GM18511 (cell line): Measurements from ENCODE around the gene BUD31.
"Not testable (repeated sequence)": the region's sequence is repeated elsewhere in the genome, so short reads cannot be mapped to it uniquely, and the experiment has no call there.

ENCODE experiments used
- ATAC-seq: cut with Tn5 transposase; IDR thresholded peaks from one replicate; pipeline ENCODE4 v1.9.1; 2021; ENCODE audit warnings: mild to moderate bottlenecking, moderate library complexity; ENCODE audit not compliant: unreplicated experiment

Gene BUD31

GRCh38 chr7:99397297-99397983 is 11.3 kb upstream of the BUD31 start:
- ATAC-seq, result no peak

DNA sequence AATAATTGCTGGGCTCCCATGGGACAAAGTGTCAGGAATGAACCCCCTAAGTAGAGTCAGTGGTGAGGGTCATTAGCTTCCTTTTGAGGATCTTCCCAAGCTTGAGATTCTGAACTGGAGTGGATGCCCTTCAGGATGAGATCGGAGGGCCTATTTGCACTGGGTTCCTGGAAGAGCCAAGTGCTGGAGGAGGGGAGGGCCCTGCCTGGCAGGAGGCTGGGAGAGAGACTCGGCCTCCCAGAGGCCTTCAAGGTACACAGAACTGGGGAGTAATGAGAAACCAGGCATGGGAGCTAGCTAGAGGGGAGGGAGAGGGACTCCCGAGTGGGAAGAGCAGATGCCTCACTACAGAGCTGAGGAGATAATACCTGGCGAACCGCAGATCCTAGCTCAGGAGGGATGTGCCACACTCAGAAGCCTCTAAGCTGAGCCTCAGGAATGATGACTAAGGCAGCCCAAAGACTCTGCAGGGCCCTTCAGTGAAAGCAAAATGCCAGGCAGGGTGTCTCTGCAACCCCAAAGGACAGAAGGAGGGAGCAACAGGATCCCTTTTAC is 9.8 kb upstream of the BUD31 start:
- no peak for ATAC-seq

- ATAC-seq, result no peak
These were observed 9.2 kb upstream of the BUD31 start for GRCh38 chr7:99399597-99399996.

DNA sequence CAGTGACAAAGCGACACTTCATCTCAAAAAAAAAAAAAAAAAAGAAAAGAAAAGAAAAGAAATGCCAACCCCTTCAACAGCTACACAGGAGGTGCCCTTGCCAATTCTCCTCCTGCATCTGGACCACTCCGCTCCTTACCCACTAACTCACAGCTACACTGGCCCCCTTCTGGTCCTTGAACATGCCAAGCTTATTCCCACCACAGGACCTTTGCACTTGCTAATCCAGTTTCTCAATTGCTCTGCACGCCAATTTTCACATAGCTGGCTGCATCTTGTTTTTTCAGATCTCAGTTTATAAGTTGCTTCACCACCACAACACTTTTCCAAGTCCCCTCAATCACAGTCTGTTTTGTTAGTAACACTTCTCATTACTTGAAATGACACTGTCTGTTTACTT is 5.9 kb upstream of the BUD31 start:
- no peak for ATAC-seq

DNA sequence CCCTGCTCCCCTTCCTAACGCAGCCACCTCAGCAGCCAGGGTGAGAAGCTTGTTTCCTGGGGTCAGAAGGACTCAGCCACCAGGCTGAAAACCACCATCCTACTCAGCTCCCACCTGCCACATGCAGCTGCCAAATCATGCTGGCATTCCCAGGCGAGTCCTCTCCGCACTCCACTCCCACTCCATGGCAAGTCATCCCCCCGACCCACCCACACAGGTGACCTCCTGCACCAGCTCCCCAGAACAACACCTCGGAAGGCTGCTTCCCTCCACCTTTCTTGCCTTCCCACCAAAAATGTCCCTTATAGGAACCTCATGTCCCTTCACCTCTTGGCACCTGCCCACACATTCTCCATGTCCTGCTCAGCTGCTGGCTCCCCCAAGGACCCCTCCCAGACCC is 5.0 kb upstream of the BUD31 start:
- no peak for ATAC-seq

DNA sequence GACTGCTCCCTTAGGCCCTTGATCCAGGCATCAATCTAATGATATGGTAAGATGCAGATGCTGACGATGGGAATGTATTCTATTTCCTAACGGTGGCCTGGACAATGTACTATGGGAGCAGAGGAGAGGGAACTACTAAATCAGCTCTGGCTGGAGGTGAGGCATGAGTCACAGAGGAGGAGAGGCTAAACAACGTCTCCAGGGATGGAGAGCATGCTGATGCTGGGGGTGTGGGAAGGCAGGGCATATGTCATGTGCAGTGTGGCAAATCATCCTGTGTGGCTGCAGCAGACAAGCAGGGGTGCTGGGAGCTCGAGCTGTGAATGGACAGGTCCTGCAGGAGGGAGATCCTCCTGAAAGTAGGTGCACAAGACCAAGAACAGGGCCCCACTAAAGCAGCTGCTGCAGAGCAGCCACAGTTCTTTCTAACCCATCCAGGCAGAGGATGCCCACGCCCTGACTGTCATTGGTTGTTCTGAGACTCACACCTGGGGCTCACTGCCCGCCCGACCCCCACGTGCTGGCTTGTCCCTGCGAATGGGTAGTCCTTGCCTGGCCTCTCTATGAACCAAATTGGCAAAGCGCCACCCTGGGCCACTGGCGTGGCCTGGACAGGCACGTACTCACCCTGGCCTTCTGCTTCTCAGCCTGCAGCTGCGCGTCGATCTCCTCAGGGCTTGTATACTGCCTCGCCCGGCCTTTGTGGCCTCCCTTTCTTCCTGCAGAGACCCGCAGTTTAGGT is 4.4 kb upstream of the BUD31 start:
- ATAC-seq, result no peak

DNA sequence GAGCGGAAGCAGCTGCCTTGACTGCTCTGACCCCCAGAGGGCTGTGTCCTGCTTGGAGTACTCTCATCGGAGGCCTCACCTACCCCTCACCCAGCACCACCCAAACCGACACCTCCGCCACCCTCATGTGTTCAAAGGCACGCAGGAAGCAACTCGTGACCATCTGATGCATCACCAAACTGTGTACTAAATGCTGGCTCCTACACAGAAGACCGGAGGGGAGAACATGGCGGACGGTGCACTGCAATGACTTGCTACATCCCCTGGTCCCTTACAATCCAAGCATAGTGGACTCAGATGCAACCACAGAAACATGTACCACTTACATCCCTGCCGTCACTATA is 3.8 kb upstream of the BUD31 start:
- ATAC-seq, result no peak

DNA sequence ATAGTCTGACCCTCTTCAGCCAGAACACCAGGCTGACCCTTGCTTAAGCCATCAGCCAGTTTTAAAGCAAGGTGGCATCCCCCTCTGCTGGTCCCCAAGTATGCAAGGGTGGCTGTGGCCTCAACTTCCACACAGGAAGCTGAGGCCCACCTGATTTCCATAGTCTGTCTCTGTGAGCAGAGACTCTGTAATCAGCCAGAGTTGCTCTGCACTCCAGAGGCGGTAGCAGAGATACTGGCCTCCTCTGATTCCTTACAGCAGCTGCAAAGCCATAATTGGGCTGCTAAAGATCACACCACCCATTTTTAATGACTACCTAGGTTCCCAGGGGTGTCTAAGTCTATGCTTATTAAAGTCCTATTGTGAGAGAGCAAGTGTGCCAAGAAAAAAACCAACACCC is 2.2 kb upstream of the BUD31 start:
- ATAC-seq, result no peak

- peak; percentile 8 for ATAC-seq
These were observed 844 bp upstream of the BUD31 start for GRCh38 chr7:99407872-99408378.

GRCh38 chr7:99409192-99409572 is 413 bp downstream of the BUD31 start:
- peak; percentile 12 for ATAC-seq

DNA sequence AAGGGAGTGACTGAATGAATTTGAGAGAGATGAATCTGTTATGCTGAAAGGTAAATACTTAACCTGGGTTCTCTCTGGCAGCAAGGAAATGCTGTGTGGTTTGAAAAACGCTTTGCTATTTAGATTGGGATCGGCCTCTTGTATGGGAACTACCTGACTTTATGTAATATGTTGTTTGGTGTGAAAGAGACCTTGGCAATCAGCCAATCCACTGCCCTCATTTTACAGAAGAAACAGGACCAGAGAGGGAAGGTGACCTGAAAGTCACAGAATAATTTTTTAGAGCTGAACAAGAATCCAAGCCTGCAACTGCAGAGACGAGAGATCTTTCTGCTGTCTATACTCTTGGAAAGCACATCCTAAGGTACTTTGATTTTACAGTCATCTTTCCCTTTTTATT is 1.0 kb downstream of the BUD31 start:
- no peak for ATAC-seq

GRCh38 chr7:99410635-99411034 is 1.9 kb downstream of the BUD31 start:
- no peak for ATAC-seq

DNA sequence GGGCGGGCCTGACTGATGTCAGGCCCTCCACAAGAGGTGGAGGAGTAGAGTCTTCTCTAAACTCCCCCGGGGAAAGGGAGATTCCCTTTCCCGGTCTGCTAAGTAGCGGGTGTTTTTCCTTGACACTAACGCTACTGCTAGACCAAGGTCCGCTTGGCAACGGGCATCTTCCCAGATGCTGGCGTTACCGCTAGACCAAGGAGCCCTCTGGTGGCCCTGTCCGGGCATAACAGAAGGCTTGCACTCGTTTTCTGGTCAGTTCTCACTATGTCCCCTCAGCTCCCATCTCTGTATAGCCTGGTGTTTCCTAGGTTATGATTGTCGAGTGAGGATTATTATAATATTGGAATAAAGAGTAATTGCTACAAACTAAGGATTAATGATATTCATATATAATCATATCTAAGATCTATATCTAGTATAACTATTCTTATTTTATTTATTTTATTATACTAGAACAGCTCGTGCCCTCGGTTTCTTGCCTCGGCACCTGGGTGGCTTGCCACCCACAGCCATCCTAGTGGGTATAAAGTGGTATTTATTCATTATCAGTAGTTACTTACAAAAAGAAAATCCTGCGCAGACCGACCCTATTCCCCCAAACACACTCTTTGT is 6.9 kb downstream of the BUD31 start:
- ATAC-seq, result not testable (repeated sequence)

GRCh38 chr7:99418260-99418659 is 9.5 kb downstream of the BUD31 start:
- no peak for ATAC-seq

DNA sequence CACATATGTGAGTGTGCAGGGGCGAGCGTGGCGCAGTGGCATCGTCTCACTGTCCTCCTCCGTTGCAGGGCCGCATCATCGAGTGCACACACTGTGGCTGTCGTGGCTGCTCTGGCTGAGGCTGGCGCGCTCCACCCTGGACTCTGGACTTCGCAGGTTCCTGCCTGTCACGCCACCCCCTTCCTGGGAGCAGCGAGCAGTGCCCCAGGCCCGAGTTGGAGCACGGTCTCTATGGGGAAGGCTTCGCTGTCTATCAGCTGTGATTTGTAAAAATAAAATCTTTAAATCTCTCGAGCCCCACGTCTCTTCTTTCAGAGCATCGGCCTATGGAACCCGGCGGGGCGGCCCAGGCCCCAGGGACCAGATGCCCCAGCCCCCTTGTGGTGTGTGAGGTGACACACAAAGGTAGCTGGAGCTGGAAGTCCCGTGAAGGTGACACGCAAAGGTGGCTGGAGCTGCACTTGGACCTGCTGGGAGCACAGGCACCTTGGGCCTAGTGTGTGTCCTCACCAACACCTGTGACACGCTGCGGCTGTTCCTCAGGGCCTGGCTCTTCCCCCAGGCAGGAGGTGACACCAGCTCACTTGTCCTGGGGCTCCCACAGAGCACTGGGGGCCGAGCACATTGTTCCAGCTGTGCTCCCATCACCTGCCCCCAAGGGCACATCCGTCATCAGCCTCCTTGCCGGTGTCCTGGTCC is 10.7 kb downstream of the BUD31 start:
- no peak for ATAC-seq

- no peak for ATAC-seq
These were observed 11.4 kb downstream of the BUD31 start for GRCh38 chr7:99420213-99420612.

- no peak for ATAC-seq
These were observed 12.2 kb downstream of the BUD31 start for GRCh38 chr7:99420986-99421385.

DNA sequence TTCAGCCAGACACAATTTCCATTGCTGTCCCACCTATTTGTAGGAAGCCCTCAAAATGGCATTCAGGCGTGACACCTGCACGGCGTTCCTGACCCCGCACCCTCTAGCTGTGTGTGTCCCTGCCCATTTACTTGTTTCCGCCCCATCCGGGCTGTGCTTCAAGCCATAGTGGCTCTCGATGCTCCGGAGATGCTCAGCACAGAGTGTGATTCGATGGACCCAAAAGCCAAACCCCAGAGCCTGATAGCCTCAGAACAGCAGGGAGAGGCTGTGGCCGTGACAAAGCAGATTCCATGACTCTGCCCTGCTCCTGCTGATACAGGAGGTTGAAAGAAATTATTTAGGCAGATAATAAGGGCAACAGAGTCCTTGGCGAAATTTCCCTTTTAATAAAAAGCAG is 13.4 kb downstream of the BUD31 start:
- no peak for ATAC-seq

GRCh38 chr7:99422625-99423024 is 13.9 kb downstream of the BUD31 start:
- ATAC-seq, result no peak

DNA sequence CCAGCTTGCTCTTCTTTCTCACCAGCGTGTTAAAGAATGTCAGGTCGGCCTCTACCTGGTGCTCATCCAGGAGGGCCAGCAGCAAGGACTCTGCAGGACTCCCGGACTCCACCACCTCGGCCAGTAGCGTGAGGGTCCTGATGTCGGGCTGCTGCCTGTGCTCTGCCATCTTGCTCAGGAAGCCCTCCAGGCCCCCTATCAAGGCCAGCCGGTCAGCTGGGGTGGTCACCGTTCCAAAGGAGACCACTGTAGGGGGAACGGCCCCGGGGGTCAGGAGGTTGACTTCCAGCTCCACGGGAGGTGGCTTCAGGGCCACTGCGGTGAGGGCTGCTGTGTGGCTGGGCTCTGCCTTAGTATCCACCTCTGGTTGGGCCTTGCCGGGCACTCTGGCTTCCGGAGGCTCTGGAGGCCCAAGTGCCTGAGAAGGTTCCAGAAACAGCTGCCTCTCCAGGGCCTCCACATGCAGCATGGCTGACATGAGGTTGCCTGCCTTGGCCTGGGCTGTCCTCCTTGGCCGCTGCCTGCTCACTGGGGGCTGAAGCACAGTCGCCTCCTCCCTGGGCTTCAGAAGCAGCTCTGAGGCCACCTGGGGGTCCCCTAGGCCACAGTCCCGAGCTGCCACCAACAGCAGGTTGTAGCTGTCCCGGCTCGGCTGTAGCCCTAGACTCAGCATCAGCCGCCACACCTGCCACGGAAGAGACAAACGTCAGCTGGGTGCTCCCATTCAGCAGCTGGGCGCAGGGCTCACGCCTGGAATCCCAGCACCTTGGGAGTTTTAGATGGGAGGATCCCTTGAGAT is 16.4 kb downstream of the BUD31 start:
- ATAC-seq, result no peak
